ENCODE results near the gene CYP1A2.

The CYP1A2 gene

GRCh38 chr15:74749832-74750231, 1.2 kb downstream of the CYP1A2 start:
- H3K27me3 ChIP-seq (ENCODE audit: control insufficient read depth, insufficient read depth, low read length), result no peaks in the 10 kb centered on the region
- no peak overlapping the region for H3K27ac ChIP-seq (ENCODE audit: low read length)
- no peak overlapping the region for H3K4me3 ChIP-seq (ENCODE audit: low read length)
- H3K9ac ChIP-seq (ENCODE audit: low read length), result no peak overlapping the region
- H3K4me1 ChIP-seq (ENCODE audit: control insufficient read depth, low read depth, low read length), result no peaks in the 10 kb centered on the region
- no peaks in the 10 kb centered on the region for H3K36me3 ChIP-seq (ENCODE audit: control insufficient read depth, low read depth, low read length)
- no peaks in the 10 kb centered on the region for H3K9me3 ChIP-seq (ENCODE audit: control insufficient read depth, low read depth, low read length)

- Histone ChIP-seq H3K4me1 (ENCODE audit: control insufficient read depth, low read depth, low read length) (no peaks in the 10 kb centered on the region), H3K36me3 (ENCODE audit: control insufficient read depth, low read depth, low read length) (no peaks in the 10 kb centered on the region), H3K27ac (ENCODE audit: low read length) (no peak overlapping the region), H3K27me3 (ENCODE audit: control insufficient read depth, insufficient read depth, low read length) (no peaks in the 10 kb centered on the region), H3K9ac (ENCODE audit: low read length) (no peak overlapping the region), H3K9me3 (ENCODE audit: control insufficient read depth, low read depth, low read length) (no peaks in the 10 kb centered on the region), H3K4me3 (ENCODE audit: low read length) (no peak overlapping the region)
Measured at GRCh38 chr15:74750751-74751150, 2.1 kb downstream of the CYP1A2 start.

- Histone ChIP-seq H3K4me3 (ENCODE audit: low read length) (no peak overlapping the region), H3K4me1 (ENCODE audit: control insufficient read depth, low read depth, low read length) (no peaks in the 10 kb centered on the region), H3K36me3 (ENCODE audit: control insufficient read depth, low read depth, low read length) (no peaks in the 10 kb centered on the region), H3K27me3 (ENCODE audit: control insufficient read depth, insufficient read depth, low read length) (no peaks in the 10 kb centered on the region), H3K9ac (ENCODE audit: low read length) (no peak overlapping the region), H3K27ac (ENCODE audit: low read length) (no peak overlapping the region), H3K9me3 (ENCODE audit: control insufficient read depth, low read depth, low read length) (no peaks in the 10 kb centered on the region)
Measured at GRCh38 chr15:74752011-74752410, 3.4 kb downstream of the CYP1A2 start.

- Histone ChIP-seq H3K9ac (ENCODE audit: low read length) (no peak overlapping the region), H3K4me3 (ENCODE audit: low read length) (no peak overlapping the region), H3K4me1 (ENCODE audit: control insufficient read depth, low read depth, low read length) (no peaks in the 10 kb centered on the region), H3K9me3 (ENCODE audit: control insufficient read depth, low read depth, low read length) (no peaks in the 10 kb centered on the region), H3K27me3 (ENCODE audit: control insufficient read depth, insufficient read depth, low read length) (no peaks in the 10 kb centered on the region), H3K27ac (ENCODE audit: low read length) (no peak overlapping the region), H3K36me3 (ENCODE audit: control insufficient read depth, low read depth, low read length) (no peaks in the 10 kb centered on the region)
Measured at GRCh38 chr15:74752531-74752930, 3.9 kb downstream of the CYP1A2 start.

- no peak overlapping the region for H3K27ac ChIP-seq (ENCODE audit: low read length)
- H3K4me3 ChIP-seq (ENCODE audit: low read length), result no peak overlapping the region
- H3K9ac ChIP-seq (ENCODE audit: low read length), result no peak overlapping the region
- H3K27me3 ChIP-seq (ENCODE audit: control insufficient read depth, insufficient read depth, low read length), result no peaks in the 10 kb centered on the region
- H3K36me3 ChIP-seq (ENCODE audit: control insufficient read depth, low read depth, low read length), result no peaks in the 10 kb centered on the region
- H3K4me1 ChIP-seq (ENCODE audit: control insufficient read depth, low read depth, low read length), result no peaks in the 10 kb centered on the region
- no peaks in the 10 kb centered on the region for H3K9me3 ChIP-seq (ENCODE audit: control insufficient read depth, low read depth, low read length)
Measured at GRCh38 chr15:74754593-74755215, 6.1 kb downstream of the CYP1A2 start.

- Histone ChIP-seq H3K9ac (ENCODE audit: low read length) (no peak overlapping the region), H3K36me3 (ENCODE audit: control insufficient read depth, low read depth, low read length) (no peaks in the 10 kb centered on the region), H3K4me3 (ENCODE audit: low read length) (no peak overlapping the region), H3K27ac (ENCODE audit: low read length) (no peak overlapping the region), H3K9me3 (ENCODE audit: control insufficient read depth, low read depth, low read length) (no peaks in the 10 kb centered on the region), H3K4me1 (ENCODE audit: control insufficient read depth, low read depth, low read length) (no peaks in the 10 kb centered on the region), H3K27me3 (ENCODE audit: control insufficient read depth, insufficient read depth, low read length) (no peaks in the 10 kb centered on the region)
Measured at GRCh38 chr15:74758736-74759135, 10.1 kb downstream of the CYP1A2 start.

GRCh38 chr15:74762791-74763150, 14.1 kb downstream of the CYP1A2 start:
- no peak overlapping the region for H3K4me3 ChIP-seq (ENCODE audit: low read length)
- no peak overlapping the region for H3K9ac ChIP-seq (ENCODE audit: low read length)
- no peaks in the 10 kb centered on the region for H3K4me1 ChIP-seq (ENCODE audit: control insufficient read depth, low read depth, low read length)
- no peaks in the 10 kb centered on the region for H3K27me3 ChIP-seq (ENCODE audit: control insufficient read depth, insufficient read depth, low read length)
- H3K9me3 ChIP-seq (ENCODE audit: control insufficient read depth, low read depth, low read length), result no peaks in the 10 kb centered on the region
- no peaks in the 10 kb centered on the region for H3K36me3 ChIP-seq (ENCODE audit: control insufficient read depth, low read depth, low read length)
- no peak overlapping the region for H3K27ac ChIP-seq (ENCODE audit: low read length)

GRCh38 chr15:74763416-74763815, 14.8 kb downstream of the CYP1A2 start:
- Histone ChIP-seq H3K9ac (ENCODE audit: low read length) (no peak overlapping the region), H3K4me3 (ENCODE audit: low read length) (no peak overlapping the region), H3K36me3 (ENCODE audit: control insufficient read depth, low read depth, low read length) (no peaks in the 10 kb centered on the region), H3K4me1 (ENCODE audit: control insufficient read depth, low read depth, low read length) (no peaks in the 10 kb centered on the region), H3K27me3 (ENCODE audit: control insufficient read depth, insufficient read depth, low read length) (no peaks in the 10 kb centered on the region), H3K27ac (ENCODE audit: low read length) (no peak overlapping the region), H3K9me3 (ENCODE audit: control insufficient read depth, low read depth, low read length) (no peaks in the 10 kb centered on the region)

GRCh38 chr15:74767167-74768098, 18.8 kb downstream of the CYP1A2 start:
- no peak overlapping the region for H3K27ac ChIP-seq (ENCODE audit: low read length)
- H3K27me3 ChIP-seq (ENCODE audit: control insufficient read depth, insufficient read depth, low read length), result no peaks in the 10 kb centered on the region
- no peaks in the 10 kb centered on the region for H3K9me3 ChIP-seq (ENCODE audit: control insufficient read depth, low read depth, low read length)
- H3K36me3 ChIP-seq (ENCODE audit: control insufficient read depth, low read depth, low read length), result no peaks in the 10 kb centered on the region
- H3K4me3 ChIP-seq (ENCODE audit: low read length), result no peak overlapping the region
- H3K9ac ChIP-seq (ENCODE audit: low read length), result no peak overlapping the region
- no peaks in the 10 kb centered on the region for H3K4me1 ChIP-seq (ENCODE audit: control insufficient read depth, low read depth, low read length)

GRCh38 chr15:74768099-74768770, 19.6 kb downstream of the CYP1A2 start:
- H3K9me3 ChIP-seq (ENCODE audit: control insufficient read depth, low read depth, low read length), result no peaks in the 10 kb centered on the region
- H3K9ac ChIP-seq (ENCODE audit: low read length), result no peak overlapping the region
- no peak overlapping the region for H3K4me3 ChIP-seq (ENCODE audit: low read length)
- no peak overlapping the region for H3K27ac ChIP-seq (ENCODE audit: low read length)
- no peaks in the 10 kb centered on the region for H3K4me1 ChIP-seq (ENCODE audit: control insufficient read depth, low read depth, low read length)
- H3K27me3 ChIP-seq (ENCODE audit: control insufficient read depth, insufficient read depth, low read length), result no peaks in the 10 kb centered on the region
- no peaks in the 10 kb centered on the region for H3K36me3 ChIP-seq (ENCODE audit: control insufficient read depth, low read depth, low read length)

GRCh38 chr15:74768771-74769342, 20.2 kb downstream of the CYP1A2 start:
- H3K4me3 ChIP-seq (ENCODE audit: low read length), result no peak overlapping the region

More at GRCh38 chr15:74768771-74769342, 20.2 kb downstream of the CYP1A2 start:
- H3K9me3 ChIP-seq (ENCODE audit: control insufficient read depth, low read depth, low read length), result no peaks in the 10 kb centered on the region
- H3K36me3 ChIP-seq (ENCODE audit: control insufficient read depth, low read depth, low read length), result no peaks in the 10 kb centered on the region
- no peaks in the 10 kb centered on the region for H3K27me3 ChIP-seq (ENCODE audit: control insufficient read depth, insufficient read depth, low read length)
- no peak overlapping the region for H3K9ac ChIP-seq (ENCODE audit: low read length)
- no peak overlapping the region for H3K27ac ChIP-seq (ENCODE audit: low read length)
- peaks cover 5% of the 10 kb centered on the region for H3K4me1 ChIP-seq (ENCODE audit: control insufficient read depth, low read depth, low read length)
